Glomerular endothelial cell (primary cell): ENCODE measurements around the gene INPP4B. TPM values are rescaled to one million over a fixed set of nuclear protein-coding genes. Genes with fewer than 3 reads are reported as not detected.
"Not testable (repeated sequence)": the region's sequence is repeated elsewhere in the genome, so short reads cannot be mapped to it uniquely, and the experiment has no call there.

Source experiments
- DNase-seq: peaks from one replicate; pipeline ENCODE4 v3.0.0-alpha.2; 2011; ENCODE audit warnings: low read depth, low spot score; ENCODE audit errors: extremely low read depth
- total RNA-seq: library from RNA; depleted of rRNA; stranded (reverse); fragments of >200 nt; gene quantifications from 2 replicates; pipeline ENCODE4 v1.2.3, GENCODE V29; 2015

Gene INPP4B
- total RNA-seq, 1 donor from 2014 or later: 2.3 TPM

DNA sequence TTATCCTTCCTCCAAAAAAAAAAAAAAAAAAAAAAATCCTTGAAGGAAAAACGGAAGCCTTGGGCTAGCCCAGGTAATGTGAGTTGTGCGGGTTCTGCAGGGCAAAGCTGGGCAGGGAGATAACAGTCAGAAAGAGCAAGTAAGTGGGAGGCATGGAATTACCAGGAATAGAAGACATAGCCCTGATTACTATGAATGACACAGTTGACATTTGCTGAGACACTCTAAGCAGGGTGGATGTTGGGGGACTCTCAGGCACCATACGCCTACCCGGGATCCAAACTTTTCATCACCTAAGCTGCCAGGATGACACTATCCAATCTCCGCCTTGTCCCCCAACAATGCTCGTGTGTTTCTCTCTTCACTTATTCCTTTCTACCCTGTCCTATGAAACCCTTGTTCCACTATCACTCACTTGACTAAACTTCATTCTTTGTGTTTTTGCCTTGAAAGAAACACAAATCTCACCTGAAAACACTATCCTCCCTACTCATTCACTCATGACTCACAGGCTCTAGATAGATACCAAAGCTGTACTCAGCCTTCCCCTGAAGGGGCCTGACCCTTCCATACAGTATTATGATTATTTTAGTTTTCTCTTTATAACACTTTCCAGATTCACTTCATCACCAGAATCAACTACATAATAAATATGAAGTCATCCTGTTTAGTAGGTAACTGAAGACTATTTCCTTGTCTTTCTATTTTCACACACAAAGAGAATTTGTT, 158.4 kb downstream of the INPP4B start:
- DNase-seq: no peak

DNA sequence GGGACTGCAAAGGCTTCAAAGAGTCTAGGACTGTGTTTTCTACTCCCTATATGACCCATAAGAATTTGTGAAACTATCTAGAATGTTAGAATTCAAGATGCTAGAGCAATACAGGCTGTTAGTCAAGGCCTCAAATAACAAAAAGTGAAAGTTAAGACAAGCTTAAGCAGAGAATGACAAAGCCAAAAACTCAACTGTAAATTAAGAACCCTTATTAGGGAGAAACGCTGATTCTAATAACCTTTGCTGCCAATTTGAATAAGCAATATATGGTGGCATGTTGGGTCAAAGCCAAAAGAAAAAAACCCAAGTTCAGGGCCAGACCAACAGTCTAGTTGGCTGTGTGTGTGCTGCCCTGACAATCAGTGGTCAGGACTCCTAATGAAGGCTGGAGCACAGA, 160.0 kb downstream of the INPP4B start:
- DNase-seq: no peak

DNA sequence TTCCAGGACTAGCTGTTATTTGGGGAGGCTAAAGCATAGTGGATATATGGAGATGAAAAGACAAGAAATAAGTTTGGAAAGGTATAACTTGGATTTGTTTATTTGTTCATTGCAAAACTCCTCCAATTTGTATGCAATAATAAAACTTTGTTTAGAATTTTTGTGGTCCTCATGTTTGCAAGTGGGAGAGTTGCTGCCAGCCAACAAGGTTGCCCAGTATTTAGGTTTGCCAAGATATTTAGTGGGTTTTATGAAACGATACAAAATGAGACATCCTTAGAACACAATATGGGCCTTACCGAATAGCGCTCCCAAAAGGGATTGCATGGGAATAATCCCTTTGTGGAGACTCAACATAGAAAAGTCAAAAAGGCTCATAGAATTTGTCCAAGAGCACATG, 162.1 kb downstream of the INPP4B start:
- DNase-seq: no peak

DNA sequence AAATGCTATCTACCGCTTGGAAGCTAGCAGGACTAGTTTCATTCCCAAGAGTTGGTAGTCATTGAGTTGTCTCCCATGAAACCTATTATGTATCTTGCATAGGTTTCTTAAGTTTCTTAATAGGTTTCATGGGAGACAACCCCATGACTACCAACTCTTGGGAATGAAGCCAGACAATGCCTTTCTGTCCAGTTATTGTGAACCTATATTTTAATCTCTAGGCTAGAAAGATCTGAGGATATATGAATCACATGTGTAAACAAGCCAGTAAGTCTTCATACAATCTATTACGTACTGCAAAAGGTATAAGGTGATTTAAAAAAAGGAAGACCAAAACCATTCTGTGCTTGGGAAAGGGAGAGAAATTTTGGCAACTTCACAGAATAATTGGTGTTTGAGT, 162.6 kb downstream of the INPP4B start:
- DNase-seq: no peak

GRCh38 chr4:142671516-142671915, 174.6 kb downstream of the INPP4B start:
- no peak for DNase-seq

DNA sequence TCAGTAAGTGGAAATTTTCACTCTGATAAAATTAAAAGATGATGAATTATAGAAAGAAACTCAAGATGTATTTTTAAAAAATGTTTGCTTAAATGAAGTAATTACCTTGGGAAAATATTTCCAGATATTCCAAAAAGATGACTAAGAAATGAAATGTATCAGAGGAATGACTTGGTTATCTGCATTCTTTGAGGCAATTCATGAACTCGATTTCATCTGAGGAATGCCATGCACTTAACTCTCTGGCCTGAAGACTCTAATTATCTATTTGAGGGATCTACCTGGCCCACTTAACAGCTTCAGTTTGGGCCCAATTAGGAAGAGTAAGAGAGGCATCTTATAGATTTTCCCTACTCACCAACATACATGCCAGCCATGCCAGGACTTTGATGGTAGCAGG, 182.3 kb downstream of the INPP4B start:
- no peak for DNase-seq

- no peak for DNase-seq
Observed at GRCh38 chr4:142660728-142661127, 185.4 kb downstream of the INPP4B start.

DNA sequence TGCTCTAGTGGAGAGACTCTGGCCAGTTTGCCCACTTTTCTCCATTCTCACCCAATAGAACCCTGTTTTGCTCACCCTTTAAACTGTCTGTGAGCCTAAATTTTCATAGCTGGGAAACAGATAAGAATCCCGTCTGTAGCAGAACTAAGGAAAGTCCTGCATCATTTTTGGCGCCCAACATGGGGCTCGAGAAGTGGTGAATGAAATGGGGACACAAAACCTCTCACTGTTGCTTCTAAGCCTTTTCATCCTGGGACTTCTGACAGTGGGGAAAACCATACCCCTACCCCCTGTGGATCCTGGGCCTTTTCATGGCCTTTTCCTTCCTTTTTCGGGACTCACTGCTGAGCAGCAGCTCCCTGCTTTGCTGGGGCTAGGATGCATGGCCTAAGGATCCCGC, 189.9 kb downstream of the INPP4B start:
- no peak for DNase-seq

GRCh38 chr4:142648378-142648777, 197.7 kb downstream of the INPP4B start:
- no peak for DNase-seq

- DNase-seq: no peak
Observed at GRCh38 chr4:142645475-142646108, 200.5 kb downstream of the INPP4B start.

- not testable (repeated sequence) for DNase-seq
Observed at GRCh38 chr4:142644628-142645027, 201.5 kb downstream of the INPP4B start.

- DNase-seq: no peak
Observed at GRCh38 chr4:142637614-142638013, 208.5 kb downstream of the INPP4B start.

DNA sequence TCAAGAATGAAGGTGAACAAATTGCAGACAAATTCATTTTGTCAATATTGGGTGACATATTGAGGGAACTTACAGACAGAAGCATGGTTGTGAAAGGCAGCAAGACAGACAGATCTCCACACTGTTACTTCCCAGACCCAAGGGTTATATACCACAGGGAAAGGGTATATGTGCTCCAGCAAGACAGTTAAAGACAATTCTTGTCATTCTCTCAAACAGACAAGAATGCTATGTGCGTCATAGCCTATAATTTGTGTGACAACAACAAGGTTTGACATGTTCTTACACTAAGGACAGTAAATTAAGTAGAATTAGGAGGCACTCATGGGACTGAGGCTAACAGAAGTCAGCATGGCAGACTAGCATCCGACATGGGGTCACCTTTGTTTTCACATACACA, 214.3 kb downstream of the INPP4B start:
- no peak for DNase-seq

DNA sequence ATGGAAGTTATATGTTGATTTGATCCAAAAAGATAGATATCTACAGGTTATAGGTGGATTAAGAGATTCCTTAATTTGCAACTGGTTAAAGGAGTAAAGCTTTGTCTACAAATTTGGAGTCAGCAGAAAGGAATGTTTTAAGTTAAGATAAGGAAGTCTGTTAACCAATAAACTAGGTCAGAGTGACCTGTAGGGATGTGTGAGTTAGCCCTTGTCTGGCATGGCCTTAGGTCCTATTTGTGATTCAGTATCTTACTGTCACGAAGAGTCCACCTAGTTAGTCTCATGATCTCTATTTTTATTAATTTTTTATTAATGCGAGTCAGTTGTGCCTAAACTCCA, 230.8 kb downstream of the INPP4B start:
- DNase-seq: no peak

DNA sequence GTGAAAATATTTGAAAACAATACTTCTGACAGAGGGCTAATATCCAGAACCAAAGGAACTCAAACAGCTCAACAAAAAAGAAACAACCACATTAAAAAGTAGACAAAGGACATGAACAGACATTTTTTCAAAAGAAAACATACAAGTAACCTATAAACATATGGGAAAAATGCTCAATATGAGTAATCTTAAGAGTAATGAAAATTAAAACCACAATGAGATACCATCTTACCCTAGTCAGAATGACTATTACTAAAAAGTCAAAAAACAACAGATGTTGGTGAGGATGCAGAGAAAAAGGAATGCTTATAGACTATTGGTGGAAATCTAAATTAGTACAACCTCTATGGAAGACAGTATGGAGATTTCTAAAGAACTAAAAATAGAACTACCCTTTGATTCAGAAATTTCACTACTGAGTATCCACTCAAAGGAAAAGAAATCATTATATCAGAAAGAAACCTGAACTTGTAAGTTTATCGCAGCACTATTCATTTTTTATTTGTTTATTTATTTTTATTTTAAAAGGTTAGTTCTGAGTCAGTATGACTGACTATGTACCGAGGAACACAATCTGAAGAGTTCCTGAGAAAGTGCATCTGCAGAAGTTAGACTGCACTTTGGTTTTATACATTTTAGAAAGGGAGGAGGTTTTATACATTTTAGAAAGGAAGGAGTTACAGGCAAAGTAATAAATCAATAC, 231.3 kb downstream of the INPP4B start:
- DNase-seq: no peak

- DNase-seq: no peak
Observed at GRCh38 chr4:142607976-142608375, 238.1 kb downstream of the INPP4B start.

GRCh38 chr4:142600952-142601351, 245.1 kb downstream of the INPP4B start:
- DNase-seq: no peak

GRCh38 chr4:142598132-142598531, 248.0 kb downstream of the INPP4B start:
- DNase-seq: no peak

GRCh38 chr4:142596595-142596994, 249.5 kb downstream of the INPP4B start:
- DNase-seq: no peak

DNA sequence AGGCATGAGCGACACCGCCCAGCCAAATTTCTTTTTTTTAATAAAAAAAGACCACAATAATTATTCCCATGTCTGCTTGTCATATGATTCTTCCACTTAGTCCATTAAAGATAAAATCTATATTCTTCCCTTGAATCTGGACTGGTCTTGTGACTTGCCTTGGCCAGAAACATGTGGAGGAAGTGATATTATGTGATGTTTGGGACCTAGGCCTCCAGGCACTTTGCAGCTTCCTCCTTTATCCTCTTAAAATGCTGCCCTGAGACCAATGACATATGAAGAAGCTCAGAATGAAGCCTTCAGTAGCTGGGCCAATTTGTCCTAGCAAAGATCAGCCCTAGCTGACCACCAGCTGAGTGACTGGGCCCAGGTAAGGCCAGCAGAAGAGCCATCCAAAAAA, 250.0 kb downstream of the INPP4B start:
- DNase-seq: no peak

- no peak for DNase-seq
Observed at GRCh38 chr4:142595222-142595871, 250.8 kb downstream of the INPP4B start.

GRCh38 chr4:142585411-142585810, 260.7 kb downstream of the INPP4B start:
- DNase-seq: no peak
